OCI-LY1 (cell line): ENCODE results near the gene RBMS1.

Source experiments
- CTCF ChIP-seq: fragments of 200-600 bp; sonication (generic), shearing (Covaris generic); IDR thresholded peaks from 2 replicates; pipeline ENCODE4 v1.5.1; 2017; ENCODE audit warnings: mild to moderate bottlenecking, antibody characterized with exemption, low read length, moderate library complexity, mixed read lengths
- EZH2 ChIP-seq: fragments of 200-600 bp; sonication (generic), shearing (Covaris generic); IDR thresholded peaks from 2 replicates; pipeline ENCODE4 v1.8.0; 2017; ENCODE audit warnings: borderline replicate concordance, mixed run types, mild to moderate bottlenecking, antibody characterized with exemption, low read length, moderate library complexity, mixed read lengths

GRCh38 chr2:160228141-160228917 is 265.3 kb downstream of the RBMS1 start:
- no peak for TF ChIP-seq CTCF
- TF ChIP-seq EZH2: no peak
